Upper lobe of left lung (tissue), 6 donors: ENCODE measurements around the gene RBP4. TPM values are rescaled to one million over a fixed set of nuclear protein-coding genes. Genes with fewer than 3 reads are reported as not detected.

Source experiments
- ATAC-seq, 2 donors: fragments of 200-7000 bp; cut with Tn5 transposase; one replicate each; pipeline ENCODE4 v1.9.1; 2022; ENCODE audit warnings: mild to moderate bottlenecking in 2 of 2, moderate library complexity in 2 of 2; ENCODE audit not compliant: low FRiP score in 2 of 2
- DNase-seq, 2 donors: peaks; one replicate each; pipeline ENCODE4 v3.0.0-alpha.2; 2019 to 2020
- H3K27ac ChIP-seq, 4 donors: fragments of 200-600 bp; sonication (generic); one replicate each; pipeline ENCODE4 v1.5.1; 2016 to 2019
- H3K27me3 ChIP-seq, 4 donors: fragments of 200-600 bp; sonication (generic); one replicate each; pipeline ENCODE4 v1.5.1; 2017 to 2019
- H3K36me3 ChIP-seq, 4 donors: fragments of 200-600 bp; sonication (generic); one replicate each; pipeline ENCODE4 v1.5.1; 2016 to 2019
- H3K4me1 ChIP-seq, 4 donors: fragments of 200-600 bp; sonication (generic); one replicate each; pipeline ENCODE4 v1.5.1; 2018 to 2019
- H3K4me3 ChIP-seq, 4 donors: fragments of 200-600 bp; sonication (generic); one replicate each; pipeline ENCODE4 v1.5.1; 2017 to 2019; ENCODE audit warnings: mild to moderate bottlenecking in 2 of 4, moderate library complexity in 1 of 4
- H3K9me3 ChIP-seq, 4 donors: fragments of 200-600 bp; sonication (generic); one replicate each; pipeline ENCODE4 v1.5.1; 2018 to 2019
- CTCF ChIP-seq, 6 experiments: fragments of 450-650 bp in 4 of 6; fragments of 200-600 bp in 2 of 6; sonication (generic) in 2 of 6; IDR thresholded peaks; one replicate each; pipeline ENCODE4 v1.5.1; 2016 to 2019; ENCODE audit warnings: antibody characterized with exemption in 6 of 6
- EP300 ChIP-seq, 4 donors: sonication (generic); formaldehyde crosslinking; IDR thresholded peaks; one replicate each; pipeline ENCODE4 v1.5.1; 2017; ENCODE audit warnings: antibody characterized with exemption in 4 of 4, control low read depth in 2 of 4
- POLR2A ChIP-seq, 4 donors: fragments of 450-650 bp; IDR thresholded peaks; one replicate each; pipeline ENCODE4 v1.5.1; 2016 to 2017; ENCODE audit warnings: antibody characterized with exemption in 4 of 4, mild to moderate bottlenecking in 2 of 4
- POLR2AphosphoS5 ChIP-seq, 2 donors: sonication (generic); formaldehyde crosslinking; IDR thresholded peaks; one replicate each; pipeline ENCODE4 v1.5.1; 2017; ENCODE audit warnings: antibody characterized with exemption in 2 of 2
- WGBS, 2 donors: methylation state at CpG; one replicate each; pipeline ENCODE4 v1.1.5; 2017 to 2018; 5-methylcytosine and 5-hydroxymethylcytosine counted together
- total RNA-seq, 6 donors: library from RNA; depleted of rRNA in 4 of 6; stranded (reverse); fragments of >200 nt in 4 of 6; gene quantifications; one replicate each; pipeline versions ENCODE4 v1.1.0 to v1.2.1, GENCODE V29; 2016 to 2021
- donor health status: DM: no; HTN: no; CAD: no; lungs with moderate emphysema.
- donor health status: DM: no; HTN: yes; CAD: no; lungs with severe emphysema.

Gene RBP4
- total RNA-seq = 10 to 100 TPM; 11.5 to 50.7 (median 28.3) TPM

- H3K27me3 ChIP-seq = peaks cover 0 to 18% (median 6%) of the 10 kb centered on the region in 4 donors
- no peak within 1 kb of the TSS for H3K27ac ChIP-seq
- no peaks in the 10 kb centered on the region for H3K9me3 ChIP-seq
- no peaks in the 10 kb centered on the region for H3K36me3 ChIP-seq
- H3K4me3 ChIP-seq = peak within 1 kb of the TSS in 3 of 4 donors; percentile 37 to 47 (median 45)
- TF ChIP-seq POLR2AphosphoS5 (IDR thresholded peaks at IDR 0.05) (no peak), EP300 (IDR thresholded peaks at IDR 0.05) (no peak), POLR2A (IDR thresholded peaks at IDR 0.05) (no peak)
- ATAC-seq (peak in 1 of 2 donors; percentile 57), DNase-seq (peak in 1 of 2 donors; percentile 86)
- H3K4me1 ChIP-seq = peaks cover 12 to 16% (median 15%) of the 10 kb centered on the region in 4 donors
- 14 to 18% methylated on average over 7 to 8 of the region's 63 CpGs for WGBS, 2 donors
Measured at GRCh38 chr10:93601146-93601773, at the start of gene RBP4. TSS of gene RBP4 (minus strand) at chr10:93601235. CDS start at chr10:93601028, 207 bp downstream.

- no peaks in the 10 kb centered on the region for H3K36me3 ChIP-seq
- no peak overlapping the region for H3K27ac ChIP-seq
- no peak overlapping the region for H3K4me3 ChIP-seq
- no peaks in the 10 kb centered on the region for H3K9me3 ChIP-seq
- DNase-seq = no peak
- TF ChIP-seq CTCF (IDR thresholded peaks at IDR 0.05) = no peak
- no peak for TF ChIP-seq POLR2A (IDR thresholded peaks at IDR 0.05)
- no peak for TF ChIP-seq EP300 (IDR thresholded peaks at IDR 0.05)
- TF ChIP-seq POLR2AphosphoS5 (IDR thresholded peaks at IDR 0.05) = no peak
- no peaks in the 10 kb centered on the region for H3K27me3 ChIP-seq
- no peak for ATAC-seq
- H3K4me1 ChIP-seq = no peaks in the 10 kb centered on the region
- WGBS, 2 donors = 82 to 91% methylated on average over 7 of the region's 7 CpGs
Measured at GRCh38 chr10:93639791-93640190, 38.8 kb upstream of the RBP4 start.

GRCh38 chr10:93630625-93631557 is 29.9 kb upstream of the RBP4 start:
- ATAC-seq (no peak), DNase-seq (no peak)
- no peak for TF ChIP-seq CTCF (IDR thresholded peaks at IDR 0.05)
- TF ChIP-seq POLR2AphosphoS5 (IDR thresholded peaks at IDR 0.05) = no peak
- TF ChIP-seq POLR2A (IDR thresholded peaks at IDR 0.05) = no peak
- no peak for TF ChIP-seq EP300 (IDR thresholded peaks at IDR 0.05)
- Histone ChIP-seq H3K4me1 (no peaks in the 10 kb centered on the region), H3K27me3 (no peaks in the 10 kb centered on the region), H3K27ac (no peak overlapping the region), H3K4me3 (no peak overlapping the region), H3K36me3 (no peaks in the 10 kb centered on the region), H3K9me3 (no peaks in the 10 kb centered on the region)
- 80 to 82% methylated on average over 13 to 15 of the region's 15 CpGs for WGBS, 2 donors

GRCh38 chr10:93629647-93630305 is 28.7 kb upstream of the RBP4 start:
- no peak for ATAC-seq

More at GRCh38 chr10:93629647-93630305, 28.7 kb upstream of the RBP4 start:
- Histone ChIP-seq H3K27ac (no peak overlapping the region), H3K4me3 (no peak overlapping the region), H3K27me3 (no peaks in the 10 kb centered on the region), H3K4me1 (no peaks in the 10 kb centered on the region), H3K36me3 (no peaks in the 10 kb centered on the region), H3K9me3 (no peaks in the 10 kb centered on the region)
- TF ChIP-seq CTCF (IDR thresholded peaks at IDR 0.05) = no peak
- no peak for TF ChIP-seq EP300 (IDR thresholded peaks at IDR 0.05)
- 59 to 66% methylated on average over 7 of the region's 7 CpGs for WGBS, 2 donors
- no peak for DNase-seq
